Ramos (cell line): Measurements from ENCODE around the gene COL3A1.

Source experiments
- in situ Hi-C: fragments of 300-500 bp; cut with MboI; formaldehyde crosslinking; loops from one replicate; pipeline ENCODE4 v1.14.3; 2022; ENCODE audit warnings: low sequenced_read_pairs; ENCODE audit not compliant: unreplicated experiment

COL3A1 gene

DNA sequence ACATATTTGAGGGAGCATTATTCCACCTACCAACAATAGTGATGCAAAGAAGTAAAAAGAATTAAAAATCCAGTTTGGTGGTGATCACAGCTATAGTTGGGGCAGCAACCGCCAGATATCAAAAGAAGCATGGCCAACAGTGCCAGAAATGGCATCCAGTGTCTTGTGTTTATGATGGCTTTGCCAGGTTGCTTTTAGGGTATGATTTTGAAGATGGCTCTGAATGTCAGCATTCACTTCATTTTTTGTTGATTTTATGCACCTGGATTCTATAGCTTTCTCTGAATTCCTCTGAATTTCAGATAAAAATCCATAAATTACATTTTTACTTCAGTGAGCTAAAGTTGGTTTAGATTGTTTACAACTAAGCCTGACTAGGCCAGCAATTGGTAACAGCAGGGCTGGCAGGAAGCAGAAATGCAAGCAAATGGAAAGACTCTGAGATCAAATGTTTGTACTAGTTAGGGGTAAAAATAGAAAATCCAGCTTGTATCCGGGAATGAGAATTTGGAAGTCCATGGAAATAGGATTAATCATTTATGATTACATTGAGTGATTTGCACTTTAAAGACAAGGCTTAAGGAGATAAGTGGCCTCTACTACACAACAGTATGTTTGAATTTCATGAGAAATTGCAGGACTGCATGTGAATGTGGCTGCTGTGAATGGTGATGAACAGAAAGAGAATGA is 40.4 kb downstream of the COL3A1 start:
- in situ Hi-C loops: no loop called here

DNA sequence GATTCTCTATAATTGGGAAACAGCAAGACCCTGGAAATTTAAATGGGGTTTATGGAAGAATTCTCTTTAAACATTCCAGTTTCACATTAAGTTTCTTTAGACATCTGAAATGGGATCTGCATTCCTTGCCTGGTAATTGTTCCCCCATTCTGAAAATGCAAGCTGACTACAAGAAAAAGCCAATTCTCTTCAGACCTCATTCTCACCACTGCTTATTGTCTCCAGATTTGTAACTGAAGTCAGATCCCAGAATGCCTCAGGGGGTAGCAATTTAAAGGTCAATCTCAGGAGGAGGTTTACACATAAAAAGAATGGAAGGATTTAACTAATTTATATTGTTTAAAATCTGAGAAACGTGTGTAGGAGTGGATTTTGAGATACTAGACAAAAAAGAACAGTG is 41.2 kb downstream of the COL3A1 start:
- in situ Hi-C loops: no loop called here

DNA sequence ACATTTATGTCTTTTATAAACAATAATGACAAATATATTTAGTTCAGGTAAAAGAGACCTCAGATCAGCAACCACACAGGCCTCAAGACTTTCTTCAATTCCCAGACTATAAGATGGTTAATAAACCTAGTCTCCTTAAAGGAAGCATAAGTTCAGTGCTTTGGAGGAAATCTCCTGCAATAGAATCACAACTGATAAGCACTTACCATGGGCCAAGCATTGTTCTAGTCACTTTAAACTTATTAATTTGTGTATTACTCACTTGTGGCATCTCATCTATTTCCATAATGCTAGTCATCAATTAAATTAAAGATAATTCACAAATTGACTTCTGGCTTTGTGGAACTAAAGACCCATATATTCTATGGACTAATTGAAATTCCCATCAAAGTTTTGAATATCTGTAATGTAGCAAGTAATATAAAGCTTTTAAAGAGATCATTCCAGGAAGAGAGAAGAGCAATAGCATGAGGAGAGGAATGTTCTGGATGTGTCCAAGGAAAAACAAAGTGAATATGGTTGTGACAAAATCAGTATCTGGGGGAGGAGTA is 42.2 kb downstream of the COL3A1 start:
- in situ Hi-C loops: no loop called here

DNA sequence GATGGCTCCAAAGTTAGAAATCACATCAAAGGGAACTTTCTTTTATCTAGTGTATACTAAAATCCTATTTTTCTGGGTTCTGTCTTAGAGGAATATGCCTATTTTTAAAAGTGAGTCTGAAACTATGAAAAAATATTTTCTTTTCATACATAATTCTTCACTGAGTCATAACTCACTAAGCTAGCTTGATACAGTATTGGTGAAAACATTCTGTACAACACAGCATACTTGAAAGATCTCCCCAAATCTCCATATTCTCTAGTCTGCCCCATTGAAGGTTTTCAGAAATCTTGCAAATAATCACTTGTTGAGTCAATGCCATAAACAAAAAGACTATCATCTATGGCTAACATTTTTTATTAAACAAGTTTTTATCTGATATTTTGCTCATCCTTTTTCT is 44.5 kb downstream of the COL3A1 start:
- in situ Hi-C loops: no loop called here

DNA sequence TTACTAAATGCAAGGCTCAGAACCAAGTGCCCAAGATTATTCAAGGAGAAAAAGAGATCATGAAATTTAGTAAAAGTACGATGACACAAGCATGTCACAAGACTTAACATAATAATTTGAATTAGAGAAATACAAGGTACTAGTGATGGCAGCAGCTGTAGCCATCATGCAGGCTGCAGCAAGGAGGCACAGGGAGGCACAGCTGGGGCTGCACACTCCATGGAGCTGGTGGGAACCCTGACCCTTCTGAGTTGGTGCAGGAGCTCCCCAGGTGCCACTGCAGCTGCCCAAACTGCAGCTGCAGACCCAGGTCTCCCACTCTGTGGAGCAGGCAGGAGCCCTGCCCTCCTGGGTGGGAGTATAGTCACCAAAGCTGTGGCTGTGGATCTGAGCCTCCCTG is 46.0 kb downstream of the COL3A1 start:
- in situ Hi-C loops: no loop called here

DNA sequence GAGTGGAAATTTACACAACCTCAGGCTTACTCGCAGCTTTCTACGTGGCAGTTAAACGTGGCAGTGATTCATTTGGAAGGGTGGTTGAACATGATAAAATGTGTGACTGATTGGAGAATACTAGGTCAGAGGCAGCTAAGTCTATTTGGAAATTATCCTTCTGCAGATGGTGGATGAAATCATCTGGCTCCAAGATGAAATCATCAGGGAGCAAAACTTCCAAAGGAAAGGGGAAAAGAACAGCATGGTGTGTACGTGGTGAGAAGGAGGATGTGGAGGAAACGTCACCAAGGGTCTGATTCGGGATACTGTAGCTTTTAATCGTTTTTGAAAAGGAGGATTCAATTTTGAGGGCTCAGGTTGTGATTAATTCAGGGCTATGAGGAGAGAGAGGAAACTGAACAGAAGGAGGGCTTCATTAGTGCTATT is 47.9 kb downstream of the COL3A1 start:
- in situ Hi-C loops: no loop called here

DNA sequence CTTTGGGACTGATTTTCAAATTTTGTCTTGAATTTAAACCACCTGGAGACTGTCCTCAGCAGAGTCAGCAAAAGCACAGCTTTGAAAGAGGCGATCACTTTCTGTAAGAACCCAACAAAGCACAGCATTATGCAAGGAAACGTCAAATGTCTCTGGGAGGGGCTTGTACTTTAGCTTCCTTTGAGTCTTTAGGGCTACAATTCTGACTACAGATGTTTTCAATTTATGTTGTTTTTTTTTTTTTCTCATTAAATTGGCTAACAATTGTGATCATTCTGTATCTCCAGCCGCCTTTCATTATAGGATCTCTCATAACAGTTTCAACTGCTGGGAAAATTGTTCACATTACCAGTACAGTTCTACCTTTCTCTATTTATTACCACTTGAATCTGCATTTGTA is 48.3 kb downstream of the COL3A1 start:
- in situ Hi-C loops: no loop called here

DNA sequence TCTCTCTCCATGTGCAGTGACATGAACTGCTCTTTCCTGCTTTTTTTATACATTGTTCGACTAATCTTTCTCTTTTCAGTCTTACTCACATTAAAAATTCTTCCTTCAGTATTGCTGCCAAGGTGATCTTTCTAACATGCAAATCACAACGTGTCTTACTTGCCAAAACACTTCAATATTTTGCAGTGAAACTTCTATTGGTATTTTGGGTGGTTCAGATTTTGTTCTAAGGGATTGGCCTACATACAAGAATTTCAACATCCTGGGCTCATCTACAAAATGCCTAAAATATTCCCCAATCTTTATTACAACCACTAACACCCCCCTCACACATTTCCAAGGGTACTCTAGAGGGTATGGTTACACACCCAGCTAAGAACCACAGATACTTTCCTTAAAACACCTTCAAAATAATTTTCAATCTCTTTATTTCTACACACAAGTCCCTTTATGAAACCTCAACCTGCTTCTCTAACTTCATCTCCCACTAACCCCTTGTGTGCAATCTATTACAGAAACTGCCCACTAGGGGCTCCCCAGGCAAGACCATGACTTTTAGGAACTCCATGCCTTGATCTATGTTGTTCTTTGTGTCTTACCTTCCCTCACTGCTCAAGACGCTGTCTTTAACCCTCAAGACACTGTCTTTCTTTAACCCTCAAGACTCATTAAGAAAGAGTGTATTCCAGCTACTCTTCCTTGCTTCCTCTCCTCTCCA is 50.9 kb downstream of the COL3A1 start:
- in situ Hi-C loops: no loop called here

DNA sequence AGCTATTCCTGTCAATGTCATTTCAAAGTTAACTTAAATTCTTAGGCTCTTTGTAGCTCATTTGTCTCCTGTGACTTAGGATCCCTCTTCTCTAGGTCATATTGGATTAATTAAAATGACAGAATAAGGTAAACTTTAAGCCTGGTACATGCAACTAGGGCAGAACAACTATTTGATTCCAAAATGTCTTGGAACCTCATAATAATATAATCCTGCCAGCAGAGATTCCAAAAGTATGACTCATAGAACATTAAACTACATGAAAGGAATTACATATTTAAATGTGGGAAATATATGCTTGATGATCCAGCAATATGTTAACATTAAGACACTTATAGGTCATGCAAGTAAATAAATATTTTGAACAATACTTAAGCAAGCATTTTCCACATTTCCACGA is 63.3 kb downstream of the COL3A1 start:
- in situ Hi-C loops: no loop called here

DNA sequence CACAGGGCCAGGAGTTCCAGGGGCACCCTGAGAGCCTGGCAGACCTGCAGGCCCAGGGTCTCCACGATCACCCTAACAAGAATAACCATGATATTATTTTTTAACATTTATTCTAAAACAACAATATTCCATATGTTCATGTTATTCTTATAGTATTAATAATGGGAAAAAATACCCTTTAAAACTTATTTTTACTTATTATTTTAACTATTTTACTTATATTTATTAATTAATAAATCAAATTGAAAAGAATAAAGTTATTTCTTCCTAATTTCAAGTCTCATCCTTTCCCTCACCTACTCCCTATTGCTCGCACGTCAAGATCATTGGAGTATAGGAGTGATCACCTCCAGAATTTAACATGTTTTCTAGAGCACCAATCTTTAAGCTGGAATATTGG is 71.7 kb downstream of the COL3A1 start:
- in situ Hi-C loops: no loop called here

DNA sequence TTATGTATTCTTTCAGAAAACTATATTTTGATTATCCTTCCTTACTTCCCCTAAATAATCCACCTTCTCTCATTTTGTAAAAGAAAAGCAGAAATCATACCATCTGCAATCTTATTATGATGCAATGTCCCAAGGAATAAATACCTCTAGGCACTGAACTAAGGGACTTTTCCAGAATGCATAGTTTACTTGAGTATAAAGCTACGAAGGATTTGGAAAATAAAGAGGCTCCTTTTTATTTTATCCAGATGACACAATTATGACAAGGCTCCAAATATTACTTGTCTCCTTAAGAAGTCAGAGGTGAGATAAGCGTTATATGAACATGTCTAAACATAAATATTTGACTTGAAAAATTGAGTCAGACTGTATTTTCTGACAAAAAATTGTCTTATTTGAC is 72.1 kb downstream of the COL3A1 start:
- in situ Hi-C loops: no loop called here

DNA sequence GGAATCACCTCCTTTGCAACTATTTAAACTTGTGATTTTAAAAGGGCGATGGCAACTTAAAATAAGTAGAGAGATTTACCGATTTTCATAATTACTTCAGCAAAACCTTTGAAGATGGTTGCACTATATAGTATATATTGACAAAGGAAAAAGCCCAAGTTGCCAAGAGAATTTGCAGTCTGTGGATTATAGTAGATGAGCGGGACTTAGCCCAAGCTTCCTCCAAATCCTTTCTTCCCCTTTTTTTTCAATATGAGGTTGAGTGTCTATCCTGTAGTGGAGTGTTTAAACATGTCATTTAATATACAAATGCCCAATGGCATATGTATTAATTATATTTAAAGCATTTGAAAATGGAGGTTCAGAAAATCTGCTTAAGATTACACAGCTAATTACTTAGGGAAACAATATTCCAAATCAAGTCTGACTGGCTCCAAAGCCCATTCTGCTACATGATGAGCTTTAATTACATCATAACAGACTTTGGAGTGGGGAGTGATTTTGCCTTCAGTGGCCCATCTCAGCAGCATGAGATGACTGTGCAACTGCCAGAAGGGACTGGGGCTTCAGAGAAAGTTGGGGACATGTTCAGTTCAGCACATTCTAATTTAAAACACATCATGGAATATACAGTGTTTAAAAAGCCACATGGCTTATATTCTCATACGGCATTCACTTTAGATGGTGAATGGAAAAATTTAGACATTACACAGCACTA is 73.2 kb downstream of the COL3A1 start:
- in situ Hi-C loops: no loop called here

DNA sequence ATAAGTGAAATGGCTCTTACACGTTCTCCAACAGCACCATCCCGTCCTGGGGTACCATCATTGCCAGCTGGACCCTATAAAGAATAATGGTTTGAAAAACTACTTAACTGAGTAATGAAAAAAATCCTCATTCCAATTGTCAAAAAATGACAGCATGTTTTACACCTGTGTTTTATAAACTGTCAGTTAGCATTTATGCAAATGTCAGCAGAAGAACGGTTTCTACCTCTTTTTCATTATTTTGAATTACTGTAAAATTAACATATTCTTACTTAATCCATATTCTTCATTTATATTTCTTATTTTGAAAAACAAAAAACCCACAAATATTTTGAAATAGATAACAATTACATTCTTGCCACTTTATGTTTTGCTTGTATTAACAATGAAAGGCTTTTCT is 74.0 kb downstream of the COL3A1 start:
- in situ Hi-C loops: no loop called here

DNA sequence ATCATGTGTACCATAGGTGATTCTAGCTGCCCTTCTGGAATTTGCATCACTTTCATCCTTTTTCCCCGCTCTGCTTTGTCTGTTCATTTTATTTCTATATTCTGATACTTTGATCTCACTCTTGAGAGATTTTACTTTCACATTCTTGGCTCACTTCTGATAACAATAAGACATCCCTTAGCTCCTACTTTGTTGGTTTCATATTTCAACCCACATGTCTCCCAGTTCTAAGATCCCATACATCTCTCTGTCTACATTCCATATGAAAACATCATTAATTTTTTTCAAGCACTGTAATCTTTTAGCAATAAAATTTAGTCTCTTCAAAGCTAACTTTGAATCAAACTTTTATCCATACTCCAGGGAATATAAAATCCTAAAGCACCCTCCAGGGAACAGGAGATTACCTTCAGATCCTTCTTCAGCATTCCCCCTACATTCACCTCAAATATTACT is 75.6 kb downstream of the COL3A1 start:
- in situ Hi-C loops: no loop called here

DNA sequence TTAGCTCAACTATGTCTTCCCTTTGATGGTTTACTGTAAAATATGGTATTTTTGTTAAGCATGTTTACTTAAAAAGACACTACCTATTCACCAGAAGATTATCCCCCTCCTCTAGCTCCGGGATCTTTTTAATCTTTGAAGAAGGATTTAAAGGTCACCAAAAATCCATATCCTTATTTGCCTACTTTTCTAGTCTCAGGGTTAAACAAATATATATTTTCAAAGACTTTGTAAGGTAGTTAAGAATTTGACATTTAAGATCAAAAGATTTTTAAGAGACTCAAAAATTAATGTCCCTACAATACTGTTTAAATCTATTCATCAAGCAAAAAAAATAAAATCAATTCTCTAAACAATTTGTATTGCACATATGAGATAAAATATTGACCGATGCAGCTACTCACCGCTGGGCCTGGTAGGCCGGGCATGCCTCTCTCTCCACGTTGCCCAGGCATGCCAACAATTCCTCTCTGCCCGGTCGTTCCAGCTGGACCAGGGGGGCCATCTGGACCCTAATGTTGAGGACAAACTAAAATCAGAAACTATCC is 76.1 kb downstream of the COL3A1 start:
- in situ Hi-C loops: no loop called here

DNA sequence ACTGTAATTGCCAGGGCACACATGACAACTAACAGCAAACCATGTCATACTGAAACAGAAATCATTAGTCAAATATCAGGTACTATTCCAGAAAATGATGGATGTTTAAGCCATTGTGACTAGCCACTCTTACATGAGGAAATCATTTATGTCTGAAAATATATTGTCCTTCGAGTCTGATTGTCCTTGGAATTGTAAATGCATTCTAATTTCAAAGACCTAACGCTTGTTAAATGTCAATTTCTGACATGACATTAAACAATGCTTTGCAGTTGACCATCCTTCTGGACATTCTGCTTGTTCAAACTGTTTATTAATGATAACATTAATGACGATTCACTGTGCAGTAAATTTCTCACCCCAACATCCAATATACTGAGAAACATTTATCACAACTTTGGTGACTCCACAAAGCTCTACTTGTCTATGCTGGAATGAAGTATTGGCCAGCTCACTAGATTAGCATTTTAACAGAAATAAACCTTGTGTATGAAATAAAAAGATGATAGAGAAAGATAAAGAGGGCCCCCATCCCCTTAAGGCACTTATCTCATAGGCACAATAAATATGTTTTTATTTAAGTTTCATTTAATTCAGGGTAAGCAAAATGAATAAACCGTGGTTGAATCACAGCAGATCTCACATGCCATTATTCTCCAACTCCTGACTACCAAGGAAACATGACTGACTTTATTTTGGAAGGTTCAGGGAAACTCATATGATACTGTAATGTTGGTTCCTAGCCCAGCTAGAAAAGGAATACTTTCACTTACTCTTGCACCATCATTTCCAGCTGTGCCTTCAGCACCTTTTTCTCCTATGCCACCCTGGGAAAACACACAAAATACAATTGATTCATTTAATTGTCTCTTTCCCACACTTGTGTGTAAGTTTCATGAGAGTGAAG is 82.3 kb downstream of the COL3A1 start:
- in situ Hi-C loops: no loop called here

DNA sequence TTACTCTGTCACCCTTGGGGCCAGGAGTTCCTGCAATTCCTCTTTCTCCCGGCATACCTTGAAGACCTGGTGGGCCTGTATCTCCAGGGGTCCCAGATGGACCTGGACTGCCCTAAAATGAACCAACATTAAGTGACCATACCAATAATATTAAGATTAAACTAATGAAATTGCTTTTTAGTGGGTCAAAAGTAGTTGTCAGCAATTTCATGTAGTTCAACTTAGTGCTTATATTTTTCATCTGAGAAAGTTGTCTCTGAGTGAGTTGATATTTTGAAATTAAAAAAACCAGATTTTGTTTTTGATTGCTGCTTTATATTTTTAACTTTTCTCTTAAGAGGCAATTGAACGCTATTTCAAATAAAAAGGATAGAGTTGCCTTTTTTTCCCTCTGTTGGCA is 83.1 kb downstream of the COL3A1 start:
- in situ Hi-C loops: no loop called here

DNA sequence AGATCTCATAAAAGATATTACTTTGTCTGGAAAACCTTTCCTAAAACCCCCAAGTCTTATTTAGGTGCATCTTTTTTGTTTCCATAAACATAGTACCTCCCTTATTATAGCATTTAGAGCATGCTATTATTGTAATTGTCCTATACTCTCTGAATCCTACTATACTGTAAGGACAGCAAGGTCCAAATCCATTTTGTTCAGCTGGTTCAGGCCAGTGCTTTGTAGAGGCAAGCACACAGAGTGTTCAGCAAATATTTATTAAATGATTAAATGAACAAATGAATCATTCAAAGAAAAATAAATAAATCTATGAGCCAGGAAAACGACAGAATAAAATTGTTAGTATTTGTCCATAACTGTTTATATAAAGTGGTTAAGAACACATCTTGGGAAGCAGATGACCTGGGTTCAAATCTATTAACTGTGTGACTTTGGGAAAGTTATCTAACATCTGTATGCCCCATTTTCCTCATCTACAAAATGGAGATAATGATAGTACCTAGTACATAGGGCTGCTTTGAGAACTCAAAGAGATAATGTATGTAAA is 86.0 kb downstream of the COL3A1 start:
- in situ Hi-C loops: no loop called here
